Measurements from ENCODE around the gene DNAH7.

DNAH7 gene

GRCh38 chr2:195864316-195864715 lies 204.3 kb downstream of the DNAH7 start:
- TF ChIP-seq CTCF (IDR thresholded peaks at IDR 0.05; ENCODE audit: low read depth, low read length, missing control alignments) = no peak
- in situ Hi-C loops (cut with HindIII; ENCODE audit: low sequenced_read_pairs) = no loop called here

GRCh38 chr2:195863564-195863963 lies 205.1 kb downstream of the DNAH7 start:
- no peak for TF ChIP-seq CTCF (IDR thresholded peaks at IDR 0.05; ENCODE audit: low read depth, low read length, missing control alignments)
- DNase-seq (ENCODE audit: low read depth) = no peak
- H3K4me3 ChIP-seq (ENCODE audit: low read depth, low read length) = no peak overlapping the region
- in situ Hi-C loops (cut with HindIII; ENCODE audit: low sequenced_read_pairs) = no loop called here

More at GRCh38 chr2:195864316-195864715, 204.3 kb downstream of the DNAH7 start:
- no peak overlapping the region for H3K4me3 ChIP-seq (ENCODE audit: low read depth, low read length)
- no peak for DNase-seq (ENCODE audit: low read depth)

- no peak for TF ChIP-seq CTCF (IDR thresholded peaks at IDR 0.05; ENCODE audit: low read depth, low read length, missing control alignments)
- H3K4me3 ChIP-seq (ENCODE audit: low read depth, low read length) = no peak overlapping the region
- in situ Hi-C loops (cut with HindIII; ENCODE audit: low sequenced_read_pairs) = no loop called here
- DNase-seq (ENCODE audit: low read depth) = no peak
Observed at GRCh38 chr2:195863121-195863520, 205.5 kb downstream of the DNAH7 start.

- no peak for DNase-seq (ENCODE audit: low read depth)
- in situ Hi-C loops (cut with HindIII; ENCODE audit: low sequenced_read_pairs) = no loop called here
- TF ChIP-seq CTCF (IDR thresholded peaks at IDR 0.05; ENCODE audit: low read depth, low read length, missing control alignments) = no peak
- no peak overlapping the region for H3K4me3 ChIP-seq (ENCODE audit: low read depth, low read length)
Observed at GRCh38 chr2:195861821-195862220, 206.8 kb downstream of the DNAH7 start.

- in situ Hi-C loops (cut with HindIII; ENCODE audit: low sequenced_read_pairs) = no loop called here
- TF ChIP-seq CTCF (IDR thresholded peaks at IDR 0.05; ENCODE audit: low read depth, low read length, missing control alignments) = no peak
- DNase-seq (ENCODE audit: low read depth) = no peak
- no peak overlapping the region for H3K4me3 ChIP-seq (ENCODE audit: low read depth, low read length)
Observed at GRCh38 chr2:195859513-195859912, 209.1 kb downstream of the DNAH7 start.

GRCh38 chr2:195857132-195857531 lies 211.5 kb downstream of the DNAH7 start:
- in situ Hi-C loops (cut with HindIII; ENCODE audit: low sequenced_read_pairs) = no loop called here
- H3K4me3 ChIP-seq (ENCODE audit: low read depth, low read length) = no peak overlapping the region
- TF ChIP-seq CTCF (IDR thresholded peaks at IDR 0.05; ENCODE audit: low read depth, low read length, missing control alignments) = no peak
- no peak for DNase-seq (ENCODE audit: low read depth)

GRCh38 chr2:195850764-195851163 lies 217.9 kb downstream of the DNAH7 start:
- in situ Hi-C loops (cut with HindIII; ENCODE audit: low sequenced_read_pairs) = no loop called here
- no peak for TF ChIP-seq CTCF (IDR thresholded peaks at IDR 0.05; ENCODE audit: low read depth, low read length, missing control alignments)
- no peak for DNase-seq (ENCODE audit: low read depth)
- no peak overlapping the region for H3K4me3 ChIP-seq (ENCODE audit: low read depth, low read length)

All from astrocyte of the cerebellum (primary cell).